GM12865 (cell line): ENCODE measurements around the gene JMJD4.

Experiments
- DNase-seq: peaks from one replicate; pipeline ENCODE4 v3.0.0; 2010; ENCODE audit warnings: low read depth
- H3K4me3 ChIP-seq: 2 replicates; pipeline ENCODE4 v1.5.1; 2011; ENCODE audit warnings: mild to moderate bottlenecking, low read depth, low read length, control low read depth
- TF ChIP-seq, protein P1 (sequence below): IDR thresholded peaks from 2 replicates; pipeline ENCODE4 v1.5.1; 2011; ENCODE audit warnings: low read length, control low read depth, low read depth, inconsistent platforms; ENCODE audit not compliant: insufficient read depth; ENCODE audit errors: missing control alignments

The JMJD4 gene

DNA sequence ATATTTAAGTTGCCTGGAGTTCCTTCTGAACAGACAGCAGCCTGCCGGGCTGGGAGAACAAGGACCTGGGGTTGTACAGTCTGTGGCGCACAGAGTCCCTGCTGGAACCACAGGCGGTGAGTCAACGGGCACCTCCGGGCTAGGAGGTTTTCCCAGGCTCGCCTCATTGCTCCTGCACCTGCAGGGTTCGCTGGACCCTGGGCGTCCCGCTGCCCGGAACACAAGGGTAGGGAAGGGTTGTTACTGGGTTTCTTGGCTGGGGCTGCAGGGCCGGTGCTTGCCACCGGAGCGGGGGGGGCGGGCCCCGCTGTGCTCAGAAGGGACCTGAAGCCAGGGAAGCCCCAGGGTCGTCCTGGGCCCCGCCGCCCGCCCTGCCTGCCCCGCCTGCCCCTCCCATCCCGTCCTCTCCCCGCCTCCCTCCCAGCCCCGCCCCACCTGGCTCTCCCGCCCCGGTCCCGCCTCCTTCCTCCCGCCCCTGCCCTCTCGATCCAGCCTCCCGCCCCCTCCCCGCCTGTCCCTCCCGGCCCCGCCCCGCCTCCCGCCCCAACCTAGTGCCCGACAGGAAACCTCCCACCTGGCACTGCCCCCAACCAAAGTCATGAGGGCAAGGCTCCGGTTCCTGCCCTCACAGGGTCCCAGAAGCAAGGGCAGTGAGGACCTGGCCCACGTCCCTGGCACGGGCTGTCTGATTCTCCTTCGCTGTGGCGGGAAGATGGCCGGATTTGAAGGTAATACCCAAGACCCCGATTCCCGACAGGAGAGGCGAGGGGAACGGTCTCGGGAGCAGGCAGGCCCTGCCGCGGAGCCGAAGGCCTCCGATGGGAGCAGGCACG lies 6.8 kb downstream of the JMJD4 start:
- H3K4me3 ChIP-seq = peak overlapping the region; percentile 64
- TF ChIP-seq, protein P1, sequence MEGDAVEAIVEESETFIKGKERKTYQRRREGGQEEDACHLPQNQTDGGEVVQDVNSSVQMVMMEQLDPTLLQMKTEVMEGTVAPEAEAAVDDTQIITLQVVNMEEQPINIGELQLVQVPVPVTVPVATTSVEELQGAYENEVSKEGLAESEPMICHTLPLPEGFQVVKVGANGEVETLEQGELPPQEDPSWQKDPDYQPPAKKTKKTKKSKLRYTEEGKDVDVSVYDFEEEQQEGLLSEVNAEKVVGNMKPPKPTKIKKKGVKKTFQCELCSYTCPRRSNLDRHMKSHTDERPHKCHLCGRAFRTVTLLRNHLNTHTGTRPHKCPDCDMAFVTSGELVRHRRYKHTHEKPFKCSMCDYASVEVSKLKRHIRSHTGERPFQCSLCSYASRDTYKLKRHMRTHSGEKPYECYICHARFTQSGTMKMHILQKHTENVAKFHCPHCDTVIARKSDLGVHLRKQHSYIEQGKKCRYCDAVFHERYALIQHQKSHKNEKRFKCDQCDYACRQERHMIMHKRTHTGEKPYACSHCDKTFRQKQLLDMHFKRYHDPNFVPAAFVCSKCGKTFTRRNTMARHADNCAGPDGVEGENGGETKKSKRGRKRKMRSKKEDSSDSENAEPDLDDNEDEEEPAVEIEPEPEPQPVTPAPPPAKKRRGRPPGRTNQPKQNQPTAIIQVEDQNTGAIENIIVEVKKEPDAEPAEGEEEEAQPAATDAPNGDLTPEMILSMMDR = no peak
- peak; percentile 77 for DNase-seq

DNA sequence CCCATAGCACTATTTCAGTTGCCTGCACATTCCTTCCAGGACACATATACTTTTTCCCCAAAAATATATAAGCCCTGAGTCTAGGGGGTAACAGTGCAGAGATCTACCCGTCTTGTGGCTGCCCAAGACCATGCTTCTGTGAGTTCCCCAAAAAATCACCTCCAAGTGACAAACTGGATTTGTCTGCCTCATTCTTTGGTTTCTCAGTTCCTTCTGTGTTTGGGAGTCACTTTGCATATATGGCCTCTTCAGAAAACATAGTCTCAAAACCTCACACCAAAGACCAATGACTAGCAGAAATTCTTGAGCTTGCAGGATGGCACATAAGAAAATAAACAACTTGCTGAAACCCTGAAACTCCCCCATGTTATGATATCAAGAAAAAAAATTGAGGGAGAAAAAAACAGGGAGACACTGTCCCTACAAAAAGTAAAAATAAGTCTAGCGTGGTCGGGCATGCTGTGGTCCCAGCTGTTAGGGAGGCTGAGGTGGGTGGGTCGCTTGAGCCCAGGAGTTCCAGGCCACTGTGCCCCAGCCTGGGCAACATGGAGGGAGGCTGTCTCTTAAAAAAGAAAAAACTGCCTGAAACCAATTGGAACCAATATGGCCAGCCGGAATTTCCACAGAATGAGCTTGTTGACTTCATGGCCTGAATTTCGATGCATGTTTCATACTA lies 8.0 kb downstream of the JMJD4 start:
- TF ChIP-seq, protein P1 = no peak
- peak; percentile 33 for DNase-seq
- H3K4me3 ChIP-seq = no peak overlapping the region

DNA sequence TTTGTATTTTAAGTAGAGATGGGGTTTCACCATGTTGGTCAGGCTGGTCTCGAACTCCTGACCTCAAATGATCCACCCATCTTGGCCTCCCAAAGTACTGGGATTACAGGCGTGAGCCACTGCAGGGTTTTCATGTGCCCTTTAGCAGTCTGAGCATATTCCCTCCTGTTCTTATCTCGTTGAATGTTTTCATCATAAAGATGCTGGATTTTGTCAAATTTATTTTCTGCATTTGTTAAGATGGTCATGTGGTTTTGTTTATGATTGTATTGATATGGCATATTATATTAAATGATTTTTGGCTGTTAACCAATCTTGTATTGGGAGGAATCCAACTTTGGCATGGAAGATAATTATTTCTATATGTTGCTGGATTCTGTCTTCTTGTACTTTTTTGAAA lies 8.8 kb downstream of the JMJD4 start:
- no peak for DNase-seq
- no peak overlapping the region for H3K4me3 ChIP-seq
- TF ChIP-seq, protein P1 = no peak

DNA sequence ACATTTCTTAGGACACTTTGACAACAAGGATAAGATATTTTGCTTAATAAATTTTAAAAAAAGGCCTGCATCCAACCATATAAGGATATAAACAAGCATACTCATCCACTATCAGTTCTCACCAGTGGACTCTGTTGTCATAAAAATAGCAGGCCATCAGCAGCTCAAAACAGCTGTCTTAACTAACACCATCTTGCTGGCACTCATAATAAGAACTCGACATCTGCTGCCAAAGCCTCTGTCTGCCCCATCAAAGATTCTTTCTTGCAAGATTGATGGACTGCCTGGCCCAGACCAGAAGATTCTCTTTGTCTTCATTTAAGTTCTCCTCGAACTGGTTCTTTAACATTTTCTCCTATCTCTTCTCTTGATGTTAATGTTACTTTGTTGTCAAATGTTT lies 10.1 kb downstream of the JMJD4 start:
- DNase-seq = no peak
- TF ChIP-seq, protein P1 = no peak
- H3K4me3 ChIP-seq = no peak overlapping the region

DNA sequence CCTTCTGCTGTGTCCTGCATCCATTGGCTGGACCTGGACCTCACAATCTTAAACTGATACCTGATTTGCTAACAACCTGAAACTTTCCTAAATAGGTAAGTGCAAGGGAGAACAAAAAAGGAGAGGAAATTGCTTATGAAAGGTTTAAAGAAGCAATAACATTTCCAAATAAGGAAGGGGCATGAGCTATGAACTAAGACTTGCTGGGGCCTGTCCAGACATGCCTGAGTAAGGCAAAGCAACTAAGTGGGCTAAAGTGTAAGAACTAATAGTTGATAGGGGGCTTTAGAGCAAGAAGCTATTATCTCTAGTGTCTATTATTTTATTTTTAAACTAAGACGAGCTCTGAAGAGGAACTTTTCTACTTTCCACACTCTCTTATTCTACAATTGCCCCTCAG lies 11.6 kb downstream of the JMJD4 start:
- H3K4me3 ChIP-seq = no peak overlapping the region
- TF ChIP-seq, protein P1 = no peak
- DNase-seq = no peak

DNA sequence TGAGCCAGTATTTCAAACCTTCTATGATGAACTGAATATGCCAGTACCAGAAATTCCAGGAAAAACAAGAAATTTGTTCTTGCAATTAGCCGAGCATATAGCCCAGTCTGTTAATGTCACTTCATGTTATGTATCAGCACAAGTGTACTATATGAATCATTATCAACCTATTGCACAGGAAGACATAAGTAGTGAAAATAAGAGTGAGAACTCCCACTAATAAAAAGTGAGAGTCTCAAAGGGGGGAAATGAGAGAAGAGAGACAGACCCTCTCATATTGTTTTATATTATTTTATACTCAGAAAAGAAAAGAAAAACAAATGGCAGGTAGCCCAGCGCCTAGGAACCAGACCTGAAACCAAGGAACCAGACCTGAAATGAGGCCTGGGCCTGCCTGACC lies 16.2 kb downstream of the JMJD4 start:
- H3K4me3 ChIP-seq = no peak overlapping the region
- TF ChIP-seq, protein P1 = no peak

More for the DNA sequence above, 16.2 kb downstream of the JMJD4 start:
- no peak for DNase-seq
